Fibroblast of skin of left quadriceps (primary cell): Measurements from ENCODE around the gene ADAM22.

Experiments
- DNase-seq, 2 experiments: peaks; one replicate each; pipeline ENCODE4 v3.0.0-alpha.2; 2013; ENCODE audit warnings: low read depth in 2 of 2

The ADAM22 gene

GRCh38 chr7:88216276-88216675 lies 282.2 kb downstream of the ADAM22 start:
- no peak for DNase-seq

GRCh38 chr7:88217675-88218428 lies 283.8 kb downstream of the ADAM22 start:
- DNase-seq, result no peak

- no peak for DNase-seq
Measured at GRCh38 chr7:88218429-88218745, 284.3 kb downstream of the ADAM22 start.

- no peak for DNase-seq
Measured at GRCh38 chr7:88218836-88219605, 285.0 kb downstream of the ADAM22 start.

DNA sequence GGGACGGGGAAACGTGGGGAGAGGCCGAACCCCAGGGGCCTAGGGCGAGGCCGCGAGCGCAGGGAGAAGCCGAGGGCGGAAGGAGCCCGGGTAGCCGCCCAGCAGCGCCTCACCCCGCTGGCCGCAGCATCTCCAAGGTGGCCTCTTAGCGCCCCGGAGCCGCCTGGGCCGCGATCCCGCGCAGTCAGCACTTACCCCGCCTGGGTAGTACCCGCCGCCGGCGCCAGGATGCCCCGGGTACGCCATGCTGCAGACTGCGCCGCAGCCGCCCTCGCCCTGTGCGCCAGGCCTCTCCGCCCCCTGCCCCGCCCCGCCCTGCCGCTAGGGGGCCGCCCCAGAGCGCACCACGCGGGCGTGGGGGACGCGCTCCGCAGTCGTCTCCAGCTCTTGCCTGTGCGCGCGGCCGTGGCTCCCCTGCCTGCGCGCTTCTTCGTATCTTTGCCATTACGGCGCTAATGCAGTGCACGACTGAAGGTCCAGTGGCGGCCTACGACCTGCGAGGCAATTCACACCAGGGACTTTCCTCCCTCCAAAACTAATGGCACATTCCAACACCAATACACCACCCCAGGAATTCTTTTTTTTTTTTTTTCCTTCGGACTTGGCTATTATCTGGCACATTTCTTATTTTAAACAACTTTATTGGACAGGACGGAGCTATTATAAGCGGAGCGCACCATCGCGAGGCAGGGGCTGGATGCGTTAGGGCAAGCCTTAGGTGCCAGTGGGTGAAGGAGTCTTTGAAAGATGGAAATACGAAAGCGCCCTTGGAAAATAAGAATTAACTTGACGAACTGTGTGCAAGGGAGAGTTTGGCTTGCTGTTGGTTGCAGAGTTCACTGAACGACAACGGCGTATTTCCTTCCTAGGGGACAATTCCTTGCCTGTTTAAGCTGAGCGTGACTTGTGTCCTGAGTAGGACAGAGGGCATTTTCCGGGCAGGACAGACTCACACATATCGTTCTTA lies 286.0 kb downstream of the ADAM22 start, which contains the start of gene SRI:
Gene SRI (minus strand): TSS at position 258 of the 967 bp plus-strand sequence. CDS start 12 bp downstream, at position 246.
- peak; percentile 63 to 66 for DNase-seq

DNA sequence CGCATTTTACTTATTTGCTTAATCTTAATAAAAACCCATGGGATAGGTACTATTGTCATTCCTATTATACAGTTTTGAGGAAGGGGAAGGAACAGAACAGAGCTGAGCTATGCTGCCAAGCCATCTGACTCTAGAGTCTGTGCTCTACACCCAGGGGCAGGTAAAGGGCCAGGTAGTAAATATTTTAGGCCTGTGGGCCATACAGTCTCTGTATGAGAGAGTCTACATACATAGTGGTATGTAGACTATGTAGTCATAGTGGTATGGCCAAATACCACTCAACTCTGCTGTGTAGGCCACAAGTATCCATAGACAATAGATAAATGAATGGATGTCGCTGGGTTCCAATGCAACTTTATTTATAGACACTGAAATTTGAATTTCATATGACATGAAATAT lies 289.2 kb downstream of the ADAM22 start:
- DNase-seq, result no peak

- no peak for DNase-seq
Measured at GRCh38 chr7:88224601-88225275, 290.7 kb downstream of the ADAM22 start.

DNA sequence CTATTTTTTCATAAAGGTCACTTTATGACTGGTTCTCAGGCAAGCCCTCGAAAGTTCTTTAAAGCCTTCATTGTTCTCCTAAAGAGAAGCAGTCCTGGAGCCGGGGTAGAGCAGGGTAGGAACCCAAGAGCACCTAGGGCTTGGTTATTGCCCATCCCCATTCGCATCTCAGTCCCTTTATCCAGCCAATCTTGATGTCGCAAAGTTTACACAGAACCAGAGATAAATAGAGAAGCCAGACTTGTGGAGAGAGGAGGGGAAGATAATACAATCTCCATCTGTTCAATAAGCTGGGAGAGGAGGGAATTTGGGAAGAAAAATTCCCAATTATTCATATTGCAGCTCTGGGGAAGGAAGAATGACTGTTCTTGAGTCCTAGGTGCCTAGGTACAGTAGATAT lies 292.1 kb downstream of the ADAM22 start:
- no peak for DNase-seq

DNA sequence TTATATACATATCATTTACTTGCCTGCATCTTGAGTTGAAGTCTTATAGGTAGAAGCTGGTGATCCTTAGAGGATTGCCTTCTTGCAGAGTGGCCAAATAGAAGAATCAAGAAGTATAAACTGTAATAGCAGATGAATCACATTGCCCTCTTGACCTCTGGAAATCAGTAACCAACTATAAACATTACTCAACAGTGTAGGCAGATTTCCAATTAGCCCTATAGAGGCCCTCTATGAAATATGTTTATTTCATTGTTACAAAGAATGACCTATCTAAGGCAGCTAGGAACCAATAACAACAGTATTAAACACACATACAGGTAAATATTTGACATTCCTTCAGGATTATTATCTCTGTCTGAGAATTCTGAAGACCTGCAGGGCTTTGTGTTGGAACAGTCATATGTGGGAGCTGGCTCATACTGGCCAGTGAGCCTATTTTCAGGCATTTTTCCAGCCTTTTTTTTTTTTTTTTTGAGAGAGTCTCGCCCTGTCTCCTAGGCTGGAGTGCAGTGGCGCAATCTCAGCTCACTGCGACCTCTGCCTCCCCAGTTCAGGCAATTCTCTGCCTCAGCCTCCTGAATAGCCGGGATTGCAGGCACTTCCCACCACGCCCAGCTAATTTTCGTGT lies 292.9 kb downstream of the ADAM22 start:
- DNase-seq, result peak in 1 of 2 experiments; percentile 35

DNA sequence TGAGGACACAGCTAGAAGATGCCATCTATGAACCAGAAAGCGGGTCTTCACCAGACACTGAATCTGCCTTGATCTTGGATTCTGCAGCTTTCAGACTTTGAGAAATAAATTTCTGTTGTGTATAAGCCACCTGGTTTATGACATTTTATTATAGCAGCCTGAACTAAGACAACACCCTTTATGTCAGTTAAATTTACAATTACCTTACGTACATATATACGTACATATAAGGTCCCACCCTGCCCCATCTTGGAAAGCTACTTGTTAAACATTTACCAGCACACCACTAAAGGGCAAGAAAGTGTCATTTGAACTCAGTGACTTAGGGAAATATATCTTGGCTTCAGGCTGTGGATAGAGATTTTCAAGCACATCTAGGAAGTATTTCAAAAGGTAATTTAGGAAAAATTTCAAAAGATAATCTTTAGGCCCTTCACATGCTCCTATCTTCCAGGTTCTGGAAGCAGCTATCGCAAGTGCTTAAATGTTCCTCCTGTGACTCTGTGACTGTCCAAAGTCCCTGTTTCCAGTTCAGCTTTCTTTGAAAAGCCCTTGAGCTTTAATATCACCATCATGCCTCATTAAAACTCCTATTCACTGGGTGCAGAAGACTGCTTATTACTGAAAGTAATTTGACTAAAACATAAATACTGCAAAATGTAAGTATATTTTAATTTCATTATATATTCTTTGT lies 295.4 kb downstream of the ADAM22 start:
- DNase-seq, result no peak

GRCh38 chr7:88230646-88231045 lies 296.6 kb downstream of the ADAM22 start:
- no peak for DNase-seq

DNA sequence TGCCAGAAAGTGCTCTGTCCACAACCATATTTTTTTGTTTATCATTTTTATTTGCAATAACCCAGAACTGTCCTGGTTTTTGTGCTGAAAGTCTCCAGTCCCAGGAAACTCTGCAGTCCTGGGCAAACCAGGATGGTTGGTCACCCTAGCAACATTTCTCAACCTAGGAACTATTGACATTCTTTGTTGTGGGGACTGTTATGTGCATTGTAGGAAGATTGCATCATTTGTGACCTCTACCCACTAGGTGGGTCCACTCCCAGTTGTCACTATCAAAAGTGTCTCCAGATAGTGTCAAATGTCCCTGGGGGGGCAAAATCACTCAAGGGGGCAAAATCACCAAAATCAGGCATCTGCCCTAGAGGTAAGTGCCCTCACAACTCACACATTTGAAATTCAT lies 299.8 kb downstream of the ADAM22 start:
- DNase-seq, result no peak

DNA sequence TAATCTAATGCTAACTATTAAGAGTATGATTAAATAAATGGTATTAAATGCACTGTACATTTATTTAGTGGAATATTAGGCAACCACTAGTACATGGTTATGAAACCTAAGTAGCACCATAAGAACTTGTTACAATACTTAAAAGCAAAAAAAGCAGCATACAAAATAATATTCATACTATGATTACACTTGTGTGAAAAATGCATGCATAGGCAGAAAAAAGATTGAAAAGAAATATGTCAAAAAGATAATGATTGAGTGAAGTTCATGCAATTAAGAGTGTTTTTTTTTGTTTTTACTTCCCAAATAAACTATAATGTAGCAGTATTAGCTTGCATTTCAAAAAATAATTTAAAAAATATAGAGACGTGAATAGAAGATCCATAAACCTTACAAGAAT lies 305.8 kb downstream of the ADAM22 start:
- no peak for DNase-seq

GRCh38 chr7:88243345-88243909 lies 309.4 kb downstream of the ADAM22 start:
- no peak for DNase-seq

DNA sequence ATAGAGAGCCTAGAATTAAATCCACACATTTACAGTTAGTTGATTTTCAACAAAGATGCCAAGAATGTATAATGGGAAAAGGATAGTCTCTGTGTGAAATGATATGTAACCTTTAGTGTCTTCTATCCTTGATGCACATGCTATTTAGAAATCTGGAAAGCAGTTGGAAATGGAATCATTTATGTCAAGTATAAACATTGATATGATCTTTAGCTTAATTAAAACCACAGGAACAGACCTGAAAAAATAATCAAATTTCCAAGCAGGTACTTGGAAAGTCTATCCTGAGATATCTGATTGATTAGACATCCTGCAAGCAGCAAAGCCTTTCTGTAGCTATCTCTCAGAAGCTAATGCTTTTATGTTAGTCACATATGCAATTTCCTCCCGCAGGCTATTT lies 310.2 kb downstream of the ADAM22 start:
- no peak for DNase-seq
